ENCODE results near the gene LANCL3. TPM values are rescaled to one million over a fixed set of nuclear protein-coding genes. Genes with fewer than 3 reads are reported as not detected.

Gene LANCL3
- total RNA-seq, 4 donors from 2014 or later, result 0.80 to 6.6 (median 4.7) TPM

DNA sequence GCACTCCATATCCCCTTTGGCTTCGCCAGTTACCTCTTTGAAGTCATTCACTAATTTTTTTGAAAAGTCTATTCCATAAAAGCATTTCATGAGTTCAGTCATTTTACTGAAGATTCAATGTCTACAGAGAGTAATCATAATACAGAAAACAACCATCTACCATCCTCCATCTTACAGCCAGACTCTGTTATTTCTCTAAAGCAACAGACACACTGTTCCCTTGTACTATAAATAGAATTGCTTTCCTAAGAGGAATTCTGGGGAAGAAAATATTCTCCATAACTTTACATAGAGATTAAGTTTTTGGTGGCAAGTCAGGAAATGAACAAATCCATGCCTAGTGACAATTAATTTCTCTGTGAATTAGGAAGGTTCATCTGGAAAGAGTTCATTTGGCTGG lies 151.1 kb downstream of the LANCL3 start:
- Histone ChIP-seq H3K27ac (peak overlapping the region in 2 of 4 donors; percentile 42 to 55), H3K4me3 (no peak overlapping the region), H3K36me3 (no peaks in the 10 kb centered on the region), H3K4me1 (no peaks in the 10 kb centered on the region), H3K9me3 (no peaks in the 10 kb centered on the region), H3K27me3 (no peaks in the 10 kb centered on the region)
- DNase-seq, result no peak
- 72 to 100% methylated on average over 1 of the region's 1 CpG for WGBS, 2 donors (ENCODE audit: low coverage in 1 of 2)
- intact Hi-C loops (cut with DNase I; ENCODE audit: low total_unique reads) (no loop called here), in situ Hi-C loops (cut with MboI; ENCODE audit: low pct_ligation_motif_present in 1 of 4, low pct_unique_long_range_greater_than_20kb in 1 of 4, low sequenced_read_pairs in 3 of 4) (no loop called here)
- TF ChIP-seq, protein P1, sequence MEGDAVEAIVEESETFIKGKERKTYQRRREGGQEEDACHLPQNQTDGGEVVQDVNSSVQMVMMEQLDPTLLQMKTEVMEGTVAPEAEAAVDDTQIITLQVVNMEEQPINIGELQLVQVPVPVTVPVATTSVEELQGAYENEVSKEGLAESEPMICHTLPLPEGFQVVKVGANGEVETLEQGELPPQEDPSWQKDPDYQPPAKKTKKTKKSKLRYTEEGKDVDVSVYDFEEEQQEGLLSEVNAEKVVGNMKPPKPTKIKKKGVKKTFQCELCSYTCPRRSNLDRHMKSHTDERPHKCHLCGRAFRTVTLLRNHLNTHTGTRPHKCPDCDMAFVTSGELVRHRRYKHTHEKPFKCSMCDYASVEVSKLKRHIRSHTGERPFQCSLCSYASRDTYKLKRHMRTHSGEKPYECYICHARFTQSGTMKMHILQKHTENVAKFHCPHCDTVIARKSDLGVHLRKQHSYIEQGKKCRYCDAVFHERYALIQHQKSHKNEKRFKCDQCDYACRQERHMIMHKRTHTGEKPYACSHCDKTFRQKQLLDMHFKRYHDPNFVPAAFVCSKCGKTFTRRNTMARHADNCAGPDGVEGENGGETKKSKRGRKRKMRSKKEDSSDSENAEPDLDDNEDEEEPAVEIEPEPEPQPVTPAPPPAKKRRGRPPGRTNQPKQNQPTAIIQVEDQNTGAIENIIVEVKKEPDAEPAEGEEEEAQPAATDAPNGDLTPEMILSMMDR (IDR thresholded peaks at IDR 0.05), result no peak
- TF ChIP-seq POLR2AphosphoS5 (IDR thresholded peaks at IDR 0.05), result no peak
- no peak for TF ChIP-seq EP300 (IDR thresholded peaks at IDR 0.05; ENCODE audit: low read depth)
- TF ChIP-seq POLR2A (IDR thresholded peaks at IDR 0.05), result no peak

DNA sequence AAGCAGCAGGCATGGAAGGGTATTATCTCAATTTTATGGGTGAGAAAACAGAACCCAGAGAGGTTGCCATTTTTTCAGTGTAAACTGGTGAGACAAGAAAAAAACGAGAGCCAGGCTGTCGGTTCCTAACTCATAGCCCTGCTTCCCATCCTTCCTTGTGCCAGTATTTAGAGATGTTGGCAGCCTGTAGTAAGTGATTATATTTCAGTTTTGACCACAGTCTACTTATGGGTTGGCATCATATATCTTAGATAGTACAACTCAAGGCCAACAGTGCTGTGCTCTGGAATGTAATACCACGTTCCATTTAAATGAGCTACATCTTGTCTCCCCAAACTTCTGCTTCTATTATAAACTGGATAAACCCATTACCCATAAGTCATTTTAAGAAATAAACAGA lies 154.9 kb downstream of the LANCL3 start:
- H3K4me1 ChIP-seq, result no peaks in the 10 kb centered on the region
- no peaks in the 10 kb centered on the region for H3K27me3 ChIP-seq
- H3K36me3 ChIP-seq, result no peaks in the 10 kb centered on the region
- H3K4me3 ChIP-seq, result no peak overlapping the region
- intact Hi-C loops (cut with DNase I; ENCODE audit: low total_unique reads) (no loop called here), in situ Hi-C loops (cut with MboI; ENCODE audit: low pct_ligation_motif_present in 1 of 4, low pct_unique_long_range_greater_than_20kb in 1 of 4, low sequenced_read_pairs in 3 of 4) (loop anchor here in 2 of 4 donors (25.0 kb wide), 2 partner anchors 89 to 461 kb away; no protein-coding TSS in a partner anchor)
- no peak for DNase-seq
- TF ChIP-seq EP300 (IDR thresholded peaks at IDR 0.05; ENCODE audit: low read depth) (no peak), POLR2AphosphoS5 (IDR thresholded peaks at IDR 0.05) (no peak)
- TF ChIP-seq, protein P1 (IDR thresholded peaks at IDR 0.05), result no peak
- H3K9me3 ChIP-seq, result no peaks in the 10 kb centered on the region
- WGBS, 2 donors (ENCODE audit: low coverage in 1 of 2), result 79 to 94% methylated on average over 3 of the region's 3 CpGs
- H3K27ac ChIP-seq, result peak overlapping the region in 1 of 4 donors; percentile 5

Other genes starting within 250 kb of the LANCL3 start
- gene PRRG1, start 222.3 kb upstream of the LANCL3 start, total RNA-seq, result 10 to 100 TPM in 3 of 4 donors, 1 to 10 TPM in 1; 5.4 to 14.6 (median 11.6) TPM
- gene XK, start 114.1 kb downstream of the LANCL3 start, total RNA-seq, result 10 to 100 TPM; 36.3 to 54.3 (median 39.9) TPM
- gene CYBB, start 208.4 kb downstream of the LANCL3 start, total RNA-seq, result 10 to 100 TPM in 3 of 4 donors, 1 to 10 TPM in 1; 3.8 to 21.7 (median 14.9) TPM